OCI-M2 (cell line): Measurements from ENCODE around the gene COG5.
"Not testable (repeated sequence)": the region's sequence is repeated elsewhere in the genome, so short reads cannot be mapped to it uniquely, and the experiment has no call there.

Source experiments
- DNase-seq: peaks from one replicate; lab custom pipeline; 2025; ENCODE audit not compliant: unreplicated experiment; lab: John Stamatoyannopoulos, UW

COG5 gene

GRCh38 chr7:107291434-107291833 lies 272.3 kb downstream of the COG5 start:
- no peak for DNase-seq

GRCh38 chr7:107286751-107287621 lies 276.7 kb downstream of the COG5 start:
- DNase-seq: no peak

- DNase-seq: no peak
These were observed 278.7 kb downstream of the COG5 start for GRCh38 chr7:107284911-107285479.

GRCh38 chr7:107277331-107277730 lies 286.4 kb downstream of the COG5 start:
- no peak for DNase-seq

GRCh38 chr7:107276220-107276827 lies 287.4 kb downstream of the COG5 start:
- no peak for DNase-seq

- DNase-seq: no peak
These were observed 289.2 kb downstream of the COG5 start for GRCh38 chr7:107274506-107274905.

- DNase-seq: no peak
These were observed 293.9 kb downstream of the COG5 start for GRCh38 chr7:107269790-107270189.

- DNase-seq: no peak
These were observed 295.1 kb downstream of the COG5 start for GRCh38 chr7:107268594-107268993.

- DNase-seq: no peak
These were observed 296.6 kb downstream of the COG5 start for GRCh38 chr7:107267138-107267537.

- DNase-seq: no peak
These were observed 299.0 kb downstream of the COG5 start for GRCh38 chr7:107264723-107265122.

GRCh38 chr7:107262857-107263256 lies 300.9 kb downstream of the COG5 start:
- DNase-seq: no peak

- DNase-seq: no peak
These were observed 305.0 kb downstream of the COG5 start for GRCh38 chr7:107258737-107259136.

GRCh38 chr7:107255602-107256001 lies 308.1 kb downstream of the COG5 start:
- DNase-seq: no peak

- DNase-seq: no peak
These were observed 309.2 kb downstream of the COG5 start for GRCh38 chr7:107254398-107254985.

- no peak for DNase-seq
These were observed 310.1 kb downstream of the COG5 start for GRCh38 chr7:107253599-107253998.

GRCh38 chr7:107251963-107252362 lies 311.8 kb downstream of the COG5 start:
- no peak for DNase-seq

- no peak for DNase-seq
These were observed 315.0 kb downstream of the COG5 start for GRCh38 chr7:107248551-107249316.

- not testable (repeated sequence) for DNase-seq
These were observed 316.9 kb downstream of the COG5 start for GRCh38 chr7:107246836-107247235.

GRCh38 chr7:107244613-107245012 lies 319.1 kb downstream of the COG5 start:
- DNase-seq: no peak

- DNase-seq: no peak
These were observed 321.5 kb downstream of the COG5 start for GRCh38 chr7:107242267-107242666.

- no peak for DNase-seq
These were observed 326.3 kb downstream of the COG5 start for GRCh38 chr7:107237451-107237850.
